Tongue (tissue), 2 donors: ENCODE measurements around the gene F9. TPM values are rescaled to one million over a fixed set of nuclear protein-coding genes. Genes with fewer than 3 reads are reported as not detected.
"Not testable (repeated sequence)": the region's sequence is repeated elsewhere in the genome, so short reads cannot be mapped to it uniquely, and the experiment has no call there.

Experiments used
- DNase-seq: peaks from one replicate; pipeline ENCODE4 v3.0.0-alpha.2; 2015
- total RNA-seq: library from RNA; depleted of rRNA; stranded (reverse); fragments of >200 nt; gene quantifications from one replicate; pipeline ENCODE4 v1.2.3, GENCODE V29; 2014

The F9 gene
- total RNA-seq, result not detected

DNA sequence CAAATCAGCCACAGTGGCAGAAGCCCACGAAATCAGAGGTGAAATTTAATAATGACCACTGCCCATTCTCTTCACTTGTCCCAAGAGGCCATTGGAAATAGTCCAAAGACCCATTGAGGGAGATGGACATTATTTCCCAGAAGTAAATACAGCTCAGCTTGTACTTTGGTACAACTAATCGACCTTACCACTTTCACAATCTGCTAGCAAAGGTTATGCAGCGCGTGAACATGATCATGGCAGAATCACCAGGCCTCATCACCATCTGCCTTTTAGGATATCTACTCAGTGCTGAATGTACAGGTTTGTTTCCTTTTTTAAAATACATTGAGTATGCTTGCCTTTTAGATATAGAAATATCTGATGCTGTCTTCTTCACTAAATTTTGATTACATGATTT lies at the start of gene F9:
Gene F9, plus strand, starts transcription at position 190 of the 400 bp plus-strand sequence. Its CDS starts 26 bp downstream, at position 216.
- DNase-seq, result no peak

GRCh38 chrX:139483699-139484098 lies 46.8 kb upstream of the F9 start:
- no peak for DNase-seq

DNA sequence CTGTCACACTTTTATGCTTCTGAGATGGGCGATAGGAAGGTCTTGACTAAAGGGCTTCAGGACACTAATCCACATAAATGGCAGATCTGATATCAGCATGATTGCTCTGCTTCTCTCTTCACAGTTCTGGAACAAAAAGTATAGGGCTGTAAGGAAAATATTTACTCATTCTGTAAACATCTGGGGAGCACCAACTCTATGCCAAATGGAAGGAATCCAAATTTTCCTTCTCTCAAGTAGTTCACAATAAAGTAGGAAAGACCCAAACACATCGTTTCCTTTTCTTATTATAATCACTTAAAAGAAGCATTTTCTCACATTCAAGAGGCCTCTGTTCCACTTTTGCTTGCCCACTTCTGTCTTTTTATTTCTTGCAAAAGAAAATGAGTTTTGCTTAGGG lies 45.9 kb upstream of the F9 start:
- peak; percentile 2 for DNase-seq

GRCh38 chrX:139495324-139495723 lies 35.2 kb upstream of the F9 start:
- no peak for DNase-seq

DNA sequence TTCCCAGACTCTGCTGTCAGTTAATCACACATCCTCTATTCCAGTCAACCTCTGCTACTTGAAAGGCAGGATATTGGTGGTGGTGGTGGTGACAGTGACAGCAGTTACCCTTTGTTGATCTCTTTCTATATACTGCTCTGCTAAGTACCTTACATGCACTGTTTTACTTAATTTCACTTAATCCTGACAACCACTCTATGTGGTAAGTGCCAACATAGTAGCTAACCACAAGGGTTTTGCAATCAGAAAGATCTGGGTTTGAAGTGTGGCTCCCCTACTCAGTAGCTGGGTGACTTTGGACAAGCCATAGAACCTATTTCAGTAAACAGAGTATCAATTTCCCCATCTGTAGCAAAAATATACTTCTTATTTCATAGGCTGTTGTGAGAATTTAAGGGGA lies 24.2 kb upstream of the F9 start:
- DNase-seq, result no peak

DNA sequence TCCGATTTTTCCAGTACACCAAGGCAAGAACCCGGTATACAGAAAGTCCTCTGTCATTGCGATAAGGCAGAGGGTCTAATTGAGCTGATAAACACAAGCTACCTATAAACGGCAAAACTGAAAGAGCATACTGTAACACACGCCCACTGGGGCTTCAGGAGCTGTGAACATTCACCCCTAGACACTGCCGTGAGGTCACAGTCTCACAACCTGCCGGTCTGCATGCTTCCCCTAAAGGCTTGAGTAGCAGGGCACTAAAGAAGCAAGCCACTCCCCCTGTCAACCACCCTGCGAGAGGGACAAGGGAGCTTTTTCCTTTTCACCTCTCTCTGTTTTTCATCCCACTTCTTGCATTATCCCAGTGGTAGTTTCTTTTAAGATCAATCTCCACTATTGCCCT lies 22.4 kb upstream of the F9 start:
- DNase-seq, result no peak

- DNase-seq, result no peak
Observed at GRCh38 chrX:139518475-139518874, 12.1 kb upstream of the F9 start.

- DNase-seq, result not testable (repeated sequence)
Observed at GRCh38 chrX:139528829-139529228, 1.7 kb upstream of the F9 start.

GRCh38 chrX:139532834-139533233 lies 2.3 kb downstream of the F9 start:
- no peak for DNase-seq

DNA sequence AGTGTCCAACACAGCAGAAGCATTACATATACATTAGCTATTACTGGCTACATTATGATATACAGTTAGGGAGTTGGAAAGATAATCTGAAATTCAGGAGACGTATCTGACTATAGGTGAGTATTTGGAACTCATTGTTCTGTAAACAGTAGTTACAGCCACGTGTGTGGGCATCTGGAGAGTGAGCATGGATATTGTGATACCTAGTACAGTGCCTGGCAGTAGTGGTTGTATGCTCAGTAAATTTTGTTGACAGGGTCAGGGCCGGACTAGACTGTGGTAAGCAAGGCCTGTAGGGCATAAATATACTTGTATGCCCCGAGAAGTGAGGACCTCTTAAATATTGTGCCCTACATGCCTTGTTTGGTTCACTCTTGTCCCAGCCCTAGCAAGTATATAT lies 2.9 kb downstream of the F9 start:
- DNase-seq, result no peak

- peak; percentile 9 for DNase-seq
Observed at GRCh38 chrX:139538907-139539790, 8.6 kb downstream of the F9 start.

DNA sequence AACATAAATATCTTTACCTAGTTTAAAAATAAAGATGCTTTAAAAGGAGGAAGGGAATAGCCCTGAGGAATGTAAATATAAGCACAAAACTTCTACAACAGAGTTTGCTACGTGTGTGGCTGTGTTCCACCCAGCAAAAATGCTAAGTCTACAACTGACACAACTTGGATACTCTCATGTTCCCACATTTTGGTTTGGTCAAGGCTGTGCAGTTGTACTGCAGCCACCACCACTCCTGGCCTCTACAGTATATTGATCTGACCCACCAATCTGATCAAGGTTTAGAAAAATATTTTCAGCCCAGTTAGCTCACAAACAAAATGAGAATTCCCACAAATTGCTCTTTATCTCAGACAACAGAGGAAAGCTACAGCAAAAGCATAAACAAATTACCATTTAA lies 12.1 kb downstream of the F9 start:
- DNase-seq, result no peak

- DNase-seq, result no peak
Observed at GRCh38 chrX:139543920-139544319, 13.4 kb downstream of the F9 start.

GRCh38 chrX:139544591-139544990 lies 14.1 kb downstream of the F9 start:
- no peak for DNase-seq

DNA sequence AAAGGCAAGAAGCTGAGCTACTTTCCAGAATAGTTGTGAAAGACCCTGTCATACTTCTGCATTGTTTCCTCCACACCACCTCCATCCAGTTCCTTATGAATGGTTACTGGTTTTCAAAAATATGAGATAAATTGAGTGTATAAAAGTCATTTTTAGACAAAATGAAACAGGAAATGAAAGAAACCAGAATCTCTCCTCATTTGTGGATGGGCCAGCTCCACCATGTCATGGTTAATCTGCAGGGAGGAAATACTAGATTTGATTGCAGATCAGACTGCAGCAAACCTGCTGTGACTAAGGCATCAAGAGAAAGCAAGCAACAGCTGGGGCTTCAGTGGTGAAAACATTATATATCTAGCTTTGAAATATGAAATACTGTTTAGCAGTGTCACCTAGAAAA lies 23.8 kb downstream of the F9 start:
- DNase-seq, result no peak

GRCh38 chrX:139554991-139555675 lies 24.6 kb downstream of the F9 start:
- no peak for DNase-seq

- peak; percentile 80 for DNase-seq
Observed at GRCh38 chrX:139559383-139560042, 29.0 kb downstream of the F9 start.

DNA sequence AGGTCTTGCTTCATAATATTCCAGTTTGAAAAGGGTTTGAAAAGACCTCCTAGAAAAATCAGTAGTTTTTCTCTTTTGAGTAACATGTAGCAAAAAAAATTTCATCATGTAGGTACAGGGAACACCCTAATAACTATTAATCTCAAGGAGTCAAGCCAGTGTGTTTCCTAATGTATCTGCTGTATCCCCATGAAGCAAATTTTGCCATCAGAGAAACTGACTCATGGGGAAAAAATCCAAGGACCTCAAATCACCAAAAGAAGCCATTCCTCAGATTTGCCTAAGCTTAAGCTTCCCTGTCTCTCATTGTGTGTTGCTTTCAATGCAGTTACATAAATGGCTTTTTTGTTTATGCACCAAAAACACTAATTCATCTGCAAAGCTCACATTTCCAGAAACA lies 29.7 kb downstream of the F9 start:
- no peak for DNase-seq

DNA sequence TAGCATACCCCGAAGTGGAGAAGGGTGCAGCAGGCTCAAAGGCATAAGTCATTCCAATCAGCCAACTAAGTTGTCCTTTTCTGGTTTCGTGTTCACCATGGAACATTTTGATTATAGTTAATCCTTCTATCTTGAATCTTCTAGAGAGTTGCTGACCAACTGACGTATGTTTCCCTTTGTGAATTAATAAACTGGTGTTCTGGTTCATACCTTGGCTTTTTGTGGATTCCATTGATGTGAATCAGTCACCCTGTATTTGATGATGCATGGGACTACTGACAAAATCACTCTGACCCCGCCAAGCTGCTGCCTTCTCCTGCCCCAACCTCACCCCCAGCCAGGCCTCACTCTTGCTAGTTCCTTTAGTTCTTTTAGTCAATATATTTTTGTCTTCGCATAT lies 32.7 kb downstream of the F9 start:
- DNase-seq, result no peak

DNA sequence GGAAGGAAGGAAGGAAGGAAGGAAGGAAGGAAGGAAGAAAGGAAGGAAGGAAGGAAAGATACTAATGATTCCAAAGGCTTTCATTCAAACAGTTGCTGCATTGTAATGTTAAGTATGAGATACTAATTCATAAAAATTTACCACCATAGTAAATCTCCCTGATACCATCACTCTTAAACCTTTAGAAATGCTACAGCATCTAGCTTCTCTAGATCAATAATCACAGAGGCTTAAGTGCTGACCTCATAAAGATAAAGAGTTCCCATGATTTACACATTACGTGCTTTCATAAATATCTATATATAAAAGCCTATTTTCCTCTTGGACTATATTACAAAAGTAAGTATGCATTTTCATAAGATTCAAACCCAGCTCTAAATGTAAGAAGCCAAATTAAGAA lies 36.4 kb downstream of the F9 start:
- no peak for DNase-seq

DNA sequence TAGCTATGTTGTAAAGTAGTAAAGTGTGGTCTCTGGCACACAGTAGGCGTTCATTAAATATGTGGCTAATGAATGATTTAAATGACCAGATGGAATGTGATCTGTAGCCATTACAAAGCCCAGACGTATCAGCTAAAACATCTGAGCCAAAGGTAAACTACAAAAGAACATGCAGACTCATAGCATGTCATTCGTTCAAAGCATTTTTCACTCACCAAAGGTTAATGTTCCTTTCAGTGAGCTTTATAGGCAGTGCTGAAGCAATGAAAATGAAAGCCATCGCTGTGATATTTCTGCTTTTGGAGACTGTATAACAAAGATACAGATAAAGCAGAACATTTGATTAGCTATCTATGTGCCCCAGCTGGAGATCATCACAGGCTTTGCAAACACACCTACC lies 50.5 kb downstream of the F9 start:
- no peak for DNase-seq

- no peak for DNase-seq
Observed at GRCh38 chrX:139585613-139586012, 55.1 kb downstream of the F9 start.

DNA sequence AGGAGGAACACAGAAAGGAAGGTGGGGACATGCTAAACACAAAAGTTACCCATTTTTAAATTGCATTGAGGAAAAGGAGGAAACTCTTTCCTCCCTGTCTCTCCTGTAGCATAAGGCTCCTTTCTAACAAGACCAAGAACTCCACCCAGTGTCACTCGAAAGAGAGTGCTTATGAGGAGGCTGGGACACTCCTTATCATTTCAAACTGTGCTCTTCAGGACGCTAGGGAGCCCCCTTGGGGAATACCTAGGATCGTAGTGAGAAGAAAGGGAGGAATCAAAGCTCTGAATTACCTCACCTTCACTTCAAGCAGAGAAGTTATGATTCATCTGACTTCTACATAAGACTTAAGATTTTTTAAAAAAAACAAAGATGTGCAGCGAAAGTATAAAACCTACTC lies 65.5 kb downstream of the F9 start:
- DNase-seq, result no peak
